Tibial nerve (tissue), 4 donors: ENCODE measurements around the gene OLFM3. TPM values are rescaled to one million over a fixed set of nuclear protein-coding genes. Genes with fewer than 3 reads are reported as not detected.

Experiments used
- DNase-seq, 2 donors: peaks; one replicate each; pipeline ENCODE4 v3.0.0-alpha.2; 2019; ENCODE audit warnings: low spot score in 2 of 2
- H3K27ac ChIP-seq, 4 donors: fragments of 200-600 bp; sonication (generic) in 3 of 4; one replicate each; pipeline ENCODE4 v1.5.1; 2017 to 2019; ENCODE audit warnings: mild to moderate bottlenecking in 1 of 4
- H3K27me3 ChIP-seq, 2 donors: fragments of 200-600 bp; sonication (generic) in 1 of 2; one replicate each; pipeline versions ENCODE4 v1.5.1 to v1.6.0; 2017 to 2019
- H3K36me3 ChIP-seq, 3 donors: fragments of 200-600 bp; sonication (generic); one replicate each; pipeline ENCODE4 v1.5.1; 2018 to 2019
- H3K4me1 ChIP-seq, 4 donors: fragments of 200-600 bp; sonication (generic) in 3 of 4; one replicate each; pipeline ENCODE4 v1.5.1; 2017 to 2019
- H3K4me3 ChIP-seq, 4 donors: fragments of 200-600 bp; sonication (generic) in 3 of 4; one replicate each; pipeline ENCODE4 v1.5.1; 2017 to 2019; ENCODE audit warnings: mild to moderate bottlenecking in 1 of 4, moderate library complexity in 1 of 4
- H3K9me3 ChIP-seq, 4 donors: fragments of 200-600 bp; sonication (generic) in 3 of 4; one replicate each; pipeline ENCODE4 v1.5.1; 2017 to 2019
- CTCF ChIP-seq, 5 experiments: fragments of 200-600 bp in 3 of 5; fragments of 450-650 bp in 2 of 5; sonication (generic) in 3 of 5; IDR thresholded peaks; one replicate each; pipeline ENCODE4 v1.5.1; 2016 to 2019; ENCODE audit warnings: antibody characterized with exemption in 5 of 5, mild to moderate bottlenecking in 3 of 5, moderate library complexity in 2 of 5
- EP300 ChIP-seq, 2 donors: sonication (generic); formaldehyde crosslinking; IDR thresholded peaks; one replicate each; pipeline ENCODE4 v1.6.1; 2017; ENCODE audit warnings: antibody characterized with exemption in 2 of 2, mild to moderate bottlenecking in 1 of 2
- POLR2A ChIP-seq, 2 donors: fragments of 450-650 bp; IDR thresholded peaks; one replicate each; pipeline ENCODE4 v1.6.1; 2017; ENCODE audit warnings: antibody characterized with exemption in 2 of 2, mild to moderate bottlenecking in 2 of 2, moderate library complexity in 2 of 2
- whole genome bisulfite sequencing, 2 donors: methylation state at CpG; one replicate each; pipeline ENCODE4 v1.1.5; 2018; 5-methylcytosine and 5-hydroxymethylcytosine counted together
- total RNA-seq, 4 donors: library from RNA; depleted of rRNA; stranded (reverse); fragments of >200 nt; gene quantifications; one replicate each; pipeline ENCODE4 v1.1.0, GENCODE V29; 2016

The OLFM3 gene
- total RNA-seq, 4 donors from 2014 or later, result not detected

DNA sequence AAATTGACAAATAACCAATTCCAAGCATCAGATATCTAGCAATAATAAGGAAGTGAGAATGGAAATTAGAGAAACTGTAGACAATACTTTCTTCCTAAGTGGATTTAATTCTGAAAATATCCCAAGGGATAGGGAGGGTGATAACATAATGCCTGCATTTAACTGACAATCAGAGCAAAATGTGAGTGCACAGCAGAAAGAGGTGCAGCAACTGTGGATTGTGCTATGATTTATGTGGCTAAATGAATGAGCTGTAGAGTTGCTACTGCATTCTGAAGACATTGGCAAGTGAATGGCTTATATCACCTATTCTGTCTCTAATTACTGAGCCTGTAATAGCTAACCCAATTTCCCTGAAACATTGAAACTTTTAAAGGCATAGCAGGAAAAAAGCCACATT, 39.0 kb downstream of the OLFM3 start:
- Histone ChIP-seq H3K27me3 (no peaks in the 10 kb centered on the region), H3K4me3 (no peak overlapping the region), H3K4me1 (peaks cover 0 to 7% (median 0%) of the 10 kb centered on the region in 4 donors), H3K36me3 (no peaks in the 10 kb centered on the region), H3K9me3 (no peaks in the 10 kb centered on the region), H3K27ac (no peak overlapping the region)
- no peak for TF ChIP-seq EP300 (IDR thresholded peaks at IDR 0.05)
- no peak for TF ChIP-seq POLR2A (IDR thresholded peaks at IDR 0.05)
- no peak for TF ChIP-seq CTCF (IDR thresholded peaks at IDR 0.05)
- no peak for DNase-seq

DNA sequence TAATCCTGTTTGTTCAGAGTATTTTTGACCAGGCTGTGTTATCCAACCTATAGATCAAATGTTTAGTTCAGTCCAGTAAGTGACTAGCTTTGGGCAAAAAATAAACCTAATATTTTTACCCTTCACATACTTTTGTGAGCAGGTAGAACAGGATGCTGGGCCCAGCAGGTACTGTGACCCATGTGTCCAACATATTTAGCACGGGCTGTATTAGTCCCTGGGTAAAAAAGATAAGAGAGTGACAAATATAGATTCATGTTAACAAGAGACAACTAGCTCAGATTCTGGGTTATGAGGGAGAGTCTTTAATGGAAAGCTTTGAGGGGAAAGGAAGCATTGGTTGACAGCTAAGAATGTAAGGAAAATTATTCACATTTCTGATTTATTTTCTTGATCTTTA, 43.1 kb downstream of the OLFM3 start:
- Histone ChIP-seq H3K4me3 (no peak overlapping the region), H3K27ac (no peak overlapping the region), H3K36me3 (no peaks in the 10 kb centered on the region), H3K9me3 (no peaks in the 10 kb centered on the region), H3K4me1 (no peaks in the 10 kb centered on the region), H3K27me3 (no peaks in the 10 kb centered on the region)
- no peak for DNase-seq
- 81 to 88% methylated on average over 1 of the region's 1 CpG for WGBS, 2 donors
- TF ChIP-seq CTCF (IDR thresholded peaks at IDR 0.05), result no peak
- TF ChIP-seq EP300 (IDR thresholded peaks at IDR 0.05), result no peak
- TF ChIP-seq POLR2A (IDR thresholded peaks at IDR 0.05), result no peak

DNA sequence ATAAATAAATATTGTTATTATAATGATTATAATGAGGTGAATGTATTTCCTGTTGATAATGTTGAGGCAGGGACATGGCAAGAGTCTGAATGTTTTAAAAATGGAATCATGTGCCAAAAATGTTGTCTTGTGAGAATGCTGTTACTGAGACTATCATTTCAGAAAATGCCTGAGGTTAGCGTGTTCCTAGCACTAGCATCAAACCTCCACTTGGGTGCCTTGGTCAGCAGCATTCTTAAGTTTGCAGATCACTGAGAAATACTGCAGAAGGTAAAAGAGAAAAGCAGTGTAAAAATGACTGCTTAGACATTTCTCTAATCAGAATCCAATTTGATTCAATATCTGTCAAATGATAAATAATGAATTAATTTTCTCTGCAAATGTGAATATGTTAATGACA, 50.8 kb downstream of the OLFM3 start:
- no peak for TF ChIP-seq EP300 (IDR thresholded peaks at IDR 0.05)
- TF ChIP-seq CTCF (IDR thresholded peaks at IDR 0.05), result no peak
- no peak for TF ChIP-seq POLR2A (IDR thresholded peaks at IDR 0.05)
- WGBS, 2 donors, result 73 to 88% methylated on average over 1 of the region's 1 CpG
- no peak for DNase-seq
- Histone ChIP-seq H3K36me3 (no peaks in the 10 kb centered on the region), H3K27ac (no peak overlapping the region), H3K4me1 (no peaks in the 10 kb centered on the region), H3K27me3 (no peaks in the 10 kb centered on the region), H3K4me3 (no peak overlapping the region), H3K9me3 (no peaks in the 10 kb centered on the region)

DNA sequence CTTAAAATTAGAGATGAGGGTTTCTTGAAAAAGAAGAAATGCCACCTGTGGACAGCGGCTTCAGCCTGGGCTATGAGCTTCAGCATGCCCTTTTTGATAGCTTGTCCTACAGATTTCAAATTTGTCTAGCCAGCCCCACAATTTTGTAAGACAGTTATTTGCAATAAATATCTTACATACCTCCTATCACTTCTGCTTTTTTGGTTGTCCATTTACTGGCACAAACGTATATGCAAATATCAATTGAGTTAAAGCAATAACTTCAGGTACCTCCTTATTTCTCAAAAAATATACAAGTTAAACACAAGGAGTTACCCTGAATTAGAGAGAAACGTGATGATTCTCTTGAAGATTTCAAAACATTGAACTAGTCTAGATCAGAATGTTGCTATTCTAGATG, 53.5 kb downstream of the OLFM3 start:
- Histone ChIP-seq H3K36me3 (no peaks in the 10 kb centered on the region), H3K4me3 (no peak overlapping the region), H3K4me1 (no peaks in the 10 kb centered on the region), H3K27ac (no peak overlapping the region), H3K9me3 (no peaks in the 10 kb centered on the region), H3K27me3 (no peaks in the 10 kb centered on the region)
- 59 to 73% methylated on average over 3 of the region's 3 CpGs for WGBS, 2 donors
- TF ChIP-seq EP300 (IDR thresholded peaks at IDR 0.05) (no peak), CTCF (IDR thresholded peaks at IDR 0.05) (no peak), POLR2A (IDR thresholded peaks at IDR 0.05) (no peak)
- DNase-seq, result no peak

DNA sequence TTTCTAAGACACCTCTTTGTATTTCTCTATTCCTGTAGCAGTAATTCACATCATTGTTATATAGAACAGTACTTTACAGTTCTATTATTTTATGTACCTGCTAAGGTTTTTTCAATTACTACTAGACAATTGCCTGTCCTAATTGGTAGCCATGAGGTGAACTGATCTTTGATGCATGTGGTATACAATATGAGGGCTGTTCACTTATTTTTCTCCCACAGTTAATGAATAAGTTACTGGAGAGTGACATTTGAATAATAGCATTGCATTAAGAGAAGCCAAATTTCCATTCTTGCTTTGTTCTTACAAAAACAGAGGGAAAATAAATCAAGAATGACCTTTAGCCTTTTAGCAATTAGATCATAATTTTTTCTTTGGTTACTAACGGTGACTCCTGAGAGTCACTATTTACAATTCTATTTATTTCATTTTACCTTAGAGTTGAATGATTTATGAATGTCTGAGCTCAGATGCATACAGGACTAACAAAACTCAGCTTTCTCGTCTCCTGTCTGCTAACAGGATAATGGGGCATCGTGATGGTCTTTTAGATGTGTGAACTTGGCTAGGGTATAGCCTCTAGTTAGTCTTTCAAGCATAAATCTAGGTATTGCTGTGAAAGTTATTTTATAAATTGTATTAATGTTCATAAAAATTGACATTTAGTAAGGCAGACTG, 54.1 kb downstream of the OLFM3 start:
- Histone ChIP-seq H3K4me3 (no peak overlapping the region), H3K36me3 (no peaks in the 10 kb centered on the region), H3K27me3 (no peaks in the 10 kb centered on the region), H3K4me1 (no peaks in the 10 kb centered on the region), H3K27ac (no peak overlapping the region), H3K9me3 (no peaks in the 10 kb centered on the region)
- no peak for TF ChIP-seq POLR2A (IDR thresholded peaks at IDR 0.05)
- no peak for TF ChIP-seq EP300 (IDR thresholded peaks at IDR 0.05)
- TF ChIP-seq CTCF (IDR thresholded peaks at IDR 0.05), result no peak
- WGBS, 2 donors, result 51 to 56% methylated on average over 3 of the region's 3 CpGs
- no peak for DNase-seq
